WTC11 (cell line): Measurements from ENCODE around the gene CNGA1. TPM values are rescaled to one million over a fixed set of nuclear protein-coding genes. Genes with fewer than 3 reads are reported as not detected.

ENCODE experiments used
- ATAC-seq: fragments of 200-7000 bp; cut with Tn5 transposase; 2 replicates; pipeline ENCODE4 v1.10.0; 2021; ENCODE audit warnings: mild to moderate bottlenecking, moderate library complexity
- CTCF ChIA-PET: fragments of 300-600 bp; sonication (Branson Sonifier 250); formaldehyde crosslinking; loops from one replicate; lab custom pipeline; 2021; ENCODE audit warnings: antibody characterized with exemption; lab: Charles Lee
- POLR2A ChIA-PET: fragments of 350-600 bp; sonication (Branson Sonifier 250); formaldehyde crosslinking; loops from one replicate; lab custom pipeline; 2021; ENCODE audit warnings: antibody characterized with exemption; lab: Charles Lee
- DNase-seq: peaks from one replicate; pipeline ENCODE4 v3.0.0; 2021; ENCODE audit warnings: low spot score
- H3K27ac Mint-ChIP-seq: 2 replicates; pipeline ENCODE4 v1.8.0; 2021; ENCODE audit warnings: mixed read lengths
- H3K27me3 Mint-ChIP-seq: 2 replicates; pipeline ENCODE4 v1.8.0; 2021; ENCODE audit warnings: low read depth, mild to moderate bottlenecking, moderate library complexity, mixed read lengths
- H3K36me3 Mint-ChIP-seq: 2 replicates; pipeline ENCODE4 v1.8.0; 2021; ENCODE audit warnings: mixed read lengths
- H3K4me1 Mint-ChIP-seq: 2 replicates; pipeline ENCODE4 v1.8.0; 2022; ENCODE audit warnings: mixed read lengths
- H3K4me3 Mint-ChIP-seq: 2 replicates; pipeline ENCODE4 v1.8.0; 2021; ENCODE audit warnings: mild to moderate bottlenecking, moderate library complexity, mixed read lengths
- H3K9me3 Mint-ChIP-seq: 2 replicates; pipeline ENCODE4 v1.8.0; 2021; ENCODE audit warnings: mixed read lengths
- ATF6 ChIP-seq: sonication (generic); formaldehyde crosslinking; IDR thresholded peaks from 2 replicates; pipeline ENCODE4 v1.8.1; 2023; ENCODE audit warnings: mild to moderate bottlenecking, missing genetic modification reagents
- E2F1 ChIP-seq: sonication (generic); formaldehyde crosslinking; IDR thresholded peaks from 2 replicates; pipeline ENCODE4 v1.8.0; 2022; ENCODE audit warnings: mild to moderate bottlenecking, missing genetic modification reagents
- ELF4 ChIP-seq: sonication (generic); formaldehyde crosslinking; IDR thresholded peaks from 2 replicates; pipeline ENCODE4 v1.8.1; 2022; ENCODE audit warnings: low read depth, mild to moderate bottlenecking, moderate library complexity, missing genetic modification reagents
- FOXJ3 ChIP-seq: sonication (generic); formaldehyde crosslinking; IDR thresholded peaks from 2 replicates; pipeline ENCODE4 v1.9.0; 2021; ENCODE audit warnings: missing genetic modification reagents, mild to moderate bottlenecking, borderline replicate concordance
- JUN ChIP-seq: sonication (generic); formaldehyde crosslinking; IDR thresholded peaks from 2 replicates; pipeline ENCODE4 v1.8.0; 2023; ENCODE audit warnings: mild to moderate bottlenecking, missing genetic modification reagents
- KAT7 ChIP-seq: sonication (generic); formaldehyde crosslinking; IDR thresholded peaks from 2 replicates; pipeline ENCODE4 v1.8.1; 2023; ENCODE audit warnings: missing genetic modification reagents, mild to moderate bottlenecking, borderline replicate concordance
- NR3C1 ChIP-seq: sonication (generic); formaldehyde crosslinking; conservative IDR thresholded peaks from 2 replicates; pipeline ENCODE4 v1.8.1; 2023; ENCODE audit warnings: low read depth, mild to moderate bottlenecking, missing genetic modification reagents
- PRRX2 ChIP-seq: fragments of 250-450 bp; sonication (Bioruptor Pico); IDR thresholded peaks from 2 replicates; pipeline ENCODE4 v1.8.0; 2021; ENCODE audit warnings: mild to moderate bottlenecking
- SMAD3 ChIP-seq: sonication (generic); formaldehyde crosslinking; IDR thresholded peaks from 2 replicates; pipeline ENCODE4 v1.8.0; 2022; ENCODE audit warnings: missing genetic modification reagents, mild to moderate bottlenecking, borderline replicate concordance
- TEAD4 ChIP-seq: sonication (generic); formaldehyde crosslinking; IDR thresholded peaks from 2 replicates; pipeline ENCODE4 v1.8.0; 2022; ENCODE audit warnings: mild to moderate bottlenecking, missing genetic modification reagents
- ZNF121 ChIP-seq: sonication (generic); formaldehyde crosslinking; IDR thresholded peaks from 2 replicates; pipeline ENCODE4 v1.8.0; 2023; ENCODE audit warnings: missing genetic modification reagents
- ZNF232 ChIP-seq: sonication (generic); formaldehyde crosslinking; IDR thresholded peaks from 2 replicates; pipeline ENCODE4 v1.8.0; 2022; ENCODE audit warnings: mild to moderate bottlenecking, missing genetic modification reagents
- ZNF281 ChIP-seq: sonication (generic); formaldehyde crosslinking; IDR thresholded peaks from 2 replicates; pipeline ENCODE4 v1.8.0; 2023; ENCODE audit warnings: mild to moderate bottlenecking, missing genetic modification reagents
- ZNF425 ChIP-seq: fragments of 250-450 bp; sonication (Bioruptor Pico); conservative IDR thresholded peaks from 2 replicates; pipeline ENCODE4 v1.9.0; 2021; ENCODE audit warnings: mild to moderate bottlenecking
- total RNA-seq: library from RNA; stranded (reverse); gene quantifications from 3 replicates; pipeline ENCODE4 v1.2.3, GENCODE V29; 2021
- TF ChIP-seq, protein P1 (sequence below): fragments of 250-450 bp; sonication (Bioruptor Pico); IDR thresholded peaks from 2 replicates; pipeline ENCODE4 v1.9.0; 2021; ENCODE audit warnings: mild to moderate bottlenecking
- TF ChIP-seq, protein P2 (sequence below): sonication (generic); formaldehyde crosslinking; IDR thresholded peaks from 2 replicates; pipeline ENCODE4 v1.8.1; 2023; ENCODE audit warnings: mild to moderate bottlenecking, missing genetic modification reagents, moderate library complexity
- TF ChIP-seq, protein P3 (sequence below): sonication (generic); formaldehyde crosslinking; IDR thresholded peaks from 2 replicates; pipeline ENCODE4 v1.8.1; 2022; ENCODE audit warnings: missing genetic modification reagents, borderline replicate concordance
- TF ChIP-seq, protein P4 (sequence below): sonication (generic); formaldehyde crosslinking; IDR thresholded peaks from 2 replicates; pipeline ENCODE4 v1.8.0; 2022; ENCODE audit warnings: mild to moderate bottlenecking, missing genetic modification reagents
- TF ChIP-seq, protein P5 (sequence below): fragments of 200-600 bp; IDR thresholded peaks from 2 replicates; pipeline ENCODE4 v1.8.0; 2022; ENCODE audit warnings: antibody characterized with exemption

CNGA1 gene
- total RNA-seq, 1 experiment from 2014 or later = 1.1 TPM

DNA sequence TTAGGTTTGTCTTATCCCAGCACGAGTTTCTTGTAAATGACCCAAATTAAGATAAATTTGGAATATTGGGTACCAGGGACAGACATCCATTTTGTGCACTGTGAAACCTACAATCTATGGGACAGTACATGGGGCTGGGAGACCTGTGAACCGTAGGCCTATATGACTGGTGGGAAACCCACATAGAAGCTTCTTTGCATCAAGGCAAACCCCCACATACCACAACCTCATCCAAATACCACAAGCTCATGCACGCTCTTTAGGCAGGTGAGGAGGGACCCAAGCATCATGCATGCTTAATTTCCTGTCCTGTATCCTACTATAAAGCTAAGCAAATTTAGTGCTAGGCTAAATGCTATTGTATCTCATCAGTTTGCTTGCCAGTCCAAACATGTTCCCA lies 47.9 kb upstream of the CNGA1 start:
- Mint-ChIP-seq H3K27ac (no peak overlapping the region), H3K4me1 (no peaks in the 10 kb centered on the region), H3K9me3 (peaks cover 13% of the 10 kb centered on the region), H3K36me3 (peaks cover 2% of the 10 kb centered on the region), H3K4me3 (no peak overlapping the region), H3K27me3 (peaks cover 6% of the 10 kb centered on the region)
- DNase-seq (no peak), ATAC-seq (no peak)
- POLR2A ChIA-PET = no interaction called here
- CTCF ChIA-PET = interaction anchor here (0.5 kb wide), 1 partner anchor 67 kb away, joined by 3 read pairs; no protein-coding TSS in a partner anchor
- TF ChIP-seq ZNF121 = no peak

DNA sequence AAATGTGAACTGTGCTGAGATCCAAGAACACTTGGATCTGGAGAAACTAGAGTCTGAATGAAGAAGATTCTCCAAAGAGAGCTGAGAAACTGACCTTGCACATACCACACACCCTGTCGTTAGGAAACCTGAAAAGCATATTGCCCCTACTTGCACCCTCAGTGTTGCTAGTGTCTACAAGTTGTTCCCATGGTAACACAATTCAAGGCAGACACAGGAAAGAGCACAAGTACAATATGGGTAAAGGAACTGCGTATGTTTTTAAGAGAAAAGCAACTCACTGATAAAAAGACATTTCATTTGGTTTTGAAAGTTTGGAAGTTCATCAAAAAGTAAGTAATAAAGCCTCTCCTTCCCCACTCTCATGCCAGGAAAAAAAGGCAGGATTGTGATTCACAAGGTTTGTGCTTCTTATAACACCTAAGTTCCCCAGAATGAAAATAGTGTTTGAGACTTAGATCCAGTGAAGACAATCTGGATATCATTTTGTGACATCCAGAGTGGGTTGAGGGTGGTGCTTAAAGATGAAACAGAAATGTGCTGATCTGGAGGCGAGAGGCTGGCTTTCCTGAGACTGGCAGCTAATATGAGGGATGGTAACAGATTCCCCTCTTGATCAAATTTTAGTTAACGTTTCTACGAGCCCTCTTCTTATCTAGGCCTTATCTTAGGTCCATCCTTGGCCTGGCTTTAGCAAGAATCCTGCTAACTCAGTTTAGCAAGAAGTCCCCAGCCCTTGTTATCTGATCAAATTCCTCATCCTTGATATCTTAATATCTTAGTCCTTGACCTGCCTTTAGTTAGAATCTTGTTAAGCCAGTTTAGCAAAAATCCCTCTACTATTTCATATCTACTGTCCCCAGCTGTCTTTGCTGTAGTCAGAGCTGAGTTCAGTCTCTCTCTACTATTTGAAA lies 42.4 kb upstream of the CNGA1 start:
- H3K36me3 Mint-ChIP-seq = peaks cover 7% of the 10 kb centered on the region
- H3K4me3 Mint-ChIP-seq = no peak overlapping the region; the same call in 1 of the 2 replicates
- peaks cover 3% of the 10 kb centered on the region; the same call in 1 of the 2 replicates for H3K27me3 Mint-ChIP-seq

More for the DNA sequence above, 42.4 kb upstream of the CNGA1 start:
- TF ChIP-seq NR3C1 (CRISPR knock-in tag) (no peak), JUN (CRISPR knock-in tag) (no peak), ZNF232 (CRISPR knock-in tag) (no peak), FOXJ3 (CRISPR knock-in tag) (no peak), KAT7 (CRISPR knock-in tag) (no peak), ZNF425 (CRISPR knock-in tag) (no peak), ATF6 (CRISPR knock-in tag) (no peak), E2F1 (CRISPR knock-in tag) (no peak), ZNF281 (no peak), ZNF121 (no peak), PRRX2 (CRISPR knock-in tag) (no peak), TEAD4 (CRISPR knock-in tag) (no peak), ELF4 (no peak), SMAD3 (no peak)
- TF ChIP-seq, protein P1, sequence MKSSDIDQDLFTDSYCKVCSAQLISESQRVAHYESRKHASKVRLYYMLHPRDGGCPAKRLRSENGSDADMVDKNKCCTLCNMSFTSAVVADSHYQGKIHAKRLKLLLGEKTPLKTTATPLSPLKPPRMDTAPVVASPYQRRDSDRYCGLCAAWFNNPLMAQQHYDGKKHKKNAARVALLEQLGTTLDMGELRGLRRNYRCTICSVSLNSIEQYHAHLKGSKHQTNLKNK = no peak
- TF ChIP-seq, protein P2, sequence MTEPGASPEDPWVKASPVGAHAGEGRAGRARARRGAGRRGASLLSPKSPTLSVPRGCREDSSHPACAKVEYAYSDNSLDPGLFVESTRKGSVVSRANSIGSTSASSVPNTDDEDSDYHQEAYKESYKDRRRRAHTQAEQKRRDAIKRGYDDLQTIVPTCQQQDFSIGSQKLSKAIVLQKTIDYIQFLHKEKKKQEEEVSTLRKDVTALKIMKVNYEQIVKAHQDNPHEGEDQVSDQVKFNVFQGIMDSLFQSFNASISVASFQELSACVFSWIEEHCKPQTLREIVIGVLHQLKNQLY (CRISPR knock-in tag) = no peak
- TF ChIP-seq, protein P3, sequence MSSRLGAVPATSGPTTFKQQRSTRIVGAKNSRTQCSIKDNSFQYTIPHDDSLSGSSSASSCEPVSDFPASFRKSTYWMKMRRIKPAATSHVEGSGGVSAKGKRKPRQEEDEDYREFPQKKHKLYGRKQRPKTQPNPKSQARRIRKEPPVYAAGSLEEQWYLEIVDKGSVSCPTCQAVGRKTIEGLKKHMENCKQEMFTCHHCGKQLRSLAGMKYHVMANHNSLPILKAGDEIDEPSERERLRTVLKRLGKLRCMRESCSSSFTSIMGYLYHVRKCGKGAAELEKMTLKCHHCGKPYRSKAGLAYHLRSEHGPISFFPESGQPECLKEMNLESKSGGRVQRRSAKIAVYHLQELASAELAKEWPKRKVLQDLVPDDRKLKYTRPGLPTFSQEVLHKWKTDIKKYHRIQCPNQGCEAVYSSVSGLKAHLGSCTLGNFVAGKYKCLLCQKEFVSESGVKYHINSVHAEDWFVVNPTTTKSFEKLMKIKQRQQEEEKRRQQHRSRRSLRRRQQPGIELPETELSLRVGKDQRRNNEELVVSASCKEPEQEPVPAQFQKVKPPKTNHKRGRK (CRISPR knock-in tag) = no peak
- TF ChIP-seq, protein P4, sequence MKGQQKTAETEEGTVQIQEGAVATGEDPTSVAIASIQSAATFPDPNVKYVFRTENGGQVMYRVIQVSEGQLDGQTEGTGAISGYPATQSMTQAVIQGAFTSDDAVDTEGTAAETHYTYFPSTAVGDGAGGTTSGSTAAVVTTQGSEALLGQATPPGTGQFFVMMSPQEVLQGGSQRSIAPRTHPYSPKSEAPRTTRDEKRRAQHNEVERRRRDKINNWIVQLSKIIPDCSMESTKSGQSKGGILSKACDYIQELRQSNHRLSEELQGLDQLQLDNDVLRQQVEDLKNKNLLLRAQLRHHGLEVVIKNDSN (CRISPR knock-in tag) = no peak
- TF ChIP-seq, protein P5, sequence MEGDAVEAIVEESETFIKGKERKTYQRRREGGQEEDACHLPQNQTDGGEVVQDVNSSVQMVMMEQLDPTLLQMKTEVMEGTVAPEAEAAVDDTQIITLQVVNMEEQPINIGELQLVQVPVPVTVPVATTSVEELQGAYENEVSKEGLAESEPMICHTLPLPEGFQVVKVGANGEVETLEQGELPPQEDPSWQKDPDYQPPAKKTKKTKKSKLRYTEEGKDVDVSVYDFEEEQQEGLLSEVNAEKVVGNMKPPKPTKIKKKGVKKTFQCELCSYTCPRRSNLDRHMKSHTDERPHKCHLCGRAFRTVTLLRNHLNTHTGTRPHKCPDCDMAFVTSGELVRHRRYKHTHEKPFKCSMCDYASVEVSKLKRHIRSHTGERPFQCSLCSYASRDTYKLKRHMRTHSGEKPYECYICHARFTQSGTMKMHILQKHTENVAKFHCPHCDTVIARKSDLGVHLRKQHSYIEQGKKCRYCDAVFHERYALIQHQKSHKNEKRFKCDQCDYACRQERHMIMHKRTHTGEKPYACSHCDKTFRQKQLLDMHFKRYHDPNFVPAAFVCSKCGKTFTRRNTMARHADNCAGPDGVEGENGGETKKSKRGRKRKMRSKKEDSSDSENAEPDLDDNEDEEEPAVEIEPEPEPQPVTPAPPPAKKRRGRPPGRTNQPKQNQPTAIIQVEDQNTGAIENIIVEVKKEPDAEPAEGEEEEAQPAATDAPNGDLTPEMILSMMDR = no peak
- TF ChIP-seq, all 79 proteins: peak for 0
- DNase-seq (no peak), ATAC-seq (no peak)
- ChIA-PET CTCF (no interaction called here), POLR2A (interaction anchor here (0.6 kb wide), 1 partner anchor 230 kb away, joined by 5 read pairs; no protein-coding TSS in a partner anchor)
- no peak overlapping the region for H3K27ac Mint-ChIP-seq
- peaks cover 24% of the 10 kb centered on the region for H3K9me3 Mint-ChIP-seq
- peaks cover 5% of the 10 kb centered on the region for H3K4me1 Mint-ChIP-seq
